HepG2 (cell line): Measurements from ENCODE around the gene CCDC158. TPM values are rescaled to one million over a fixed set of nuclear protein-coding genes. Genes with fewer than 3 reads are reported as not detected.
A peak's percentile ranks its signal among the peaks of the same experiment; 100 is the strongest.

ENCODE experiments used
- FIP1L1 ChIP-seq: fragments of 200-400 bp; formaldehyde crosslinking; IDR thresholded peaks from 2 replicates; pipeline ENCODE4 v1.6.1; 2018; ENCODE audit warnings: low read depth, mild to moderate bottlenecking, low read length, moderate library complexity, borderline replicate concordance; ENCODE audit not compliant: insufficient read depth
- GATA4 ChIP-seq: sonication (generic); IDR thresholded peaks from 2 replicates; pipeline ENCODE4 v1.6.1; 2016; ENCODE audit warnings: antibody characterized with exemption, low read depth, borderline replicate concordance
- GPN1 ChIP-seq: sonication (generic); formaldehyde crosslinking; IDR thresholded peaks from 2 replicates; pipeline ENCODE4 v1.5.1; 2020; ENCODE audit warnings: missing genetic modification reagents, borderline replicate concordance
- IRF2 ChIP-seq: IDR thresholded peaks from 2 replicates; pipeline ENCODE4 v1.6.1; 2018; ENCODE audit warnings: missing genetic modification reagents, missing compliant biosample characterization
- ISX ChIP-seq: sonication (generic); formaldehyde crosslinking; conservative IDR thresholded peaks from 2 replicates; pipeline ENCODE4 v1.5.0; 2020; ENCODE audit warnings: missing genetic modification reagents
- MXD4 ChIP-seq: IDR thresholded peaks from 2 replicates; pipeline ENCODE4 v1.6.1; 2016; ENCODE audit warnings: mild to moderate bottlenecking, missing biosample characterization, missing genetic modification reagents
- SIN3A ChIP-seq: IDR thresholded peaks from 2 replicates; pipeline ENCODE4 v1.6.1; 2011; ENCODE audit warnings: low read depth, mild to moderate bottlenecking, control low read depth, low read length, borderline replicate concordance
- SOX6 ChIP-seq, 2 experiments: fragments of 450-650 bp in 1 of 2; sonication (generic) in 1 of 2; formaldehyde crosslinking in 1 of 2; IDR thresholded peaks; 2 replicates each; pipeline versions ENCODE4 v1.4.0 to v1.6.1; 2017 to 2020; ENCODE audit warnings: antibody characterized with exemption in 1 of 2, mild to moderate bottlenecking in 1 of 2, missing genetic modification reagents in 1 of 2
- SRSF1 ChIP-seq: fragments of 200-400 bp; formaldehyde crosslinking; optimal IDR thresholded peaks from 2 replicates; pipeline ENCODE3; 2017; ENCODE audit warnings: mild to moderate bottlenecking, low read depth, low read length, moderate library complexity
- ZMAT3 ChIP-seq: sonication (generic); formaldehyde crosslinking; conservative IDR thresholded peaks from 2 replicates; pipeline ENCODE4 v1.7.0; 2021; ENCODE audit warnings: missing genetic modification reagents
- ZNF75D ChIP-seq: sonication (generic); formaldehyde crosslinking; IDR thresholded peaks from 2 replicates; pipeline ENCODE4 v1.8.1; 2023; ENCODE audit warnings: missing genetic modification reagents, mild to moderate bottlenecking, borderline replicate concordance
- ZNF782 ChIP-seq: sonication (generic); formaldehyde crosslinking; IDR thresholded peaks from 2 replicates; pipeline ENCODE4 v1.4.0; 2020; ENCODE audit warnings: missing genetic modification reagents, mild to moderate bottlenecking, borderline replicate concordance
- ZNF788 ChIP-seq: sonication (generic); formaldehyde crosslinking; IDR thresholded peaks from 2 replicates; pipeline ENCODE4 v1.5.0; 2020; ENCODE audit warnings: mild to moderate bottlenecking, missing genetic modification reagents, borderline replicate concordance
- ZZZ3 ChIP-seq: sonication (generic); formaldehyde crosslinking; IDR thresholded peaks from 2 replicates; pipeline ENCODE4 v1.4.0; 2020; ENCODE audit warnings: missing genetic modification reagents, mild to moderate bottlenecking, borderline replicate concordance
- polyA plus RNA-seq, 8 experiments: library from polyadenylated mRNA; depleted of rRNA in 3 of 8; stranded (reverse) in 7 of 8; unstranded in 1 of 8; fragments of >200 nt; fragmentation: Illumina TruSeq in 4 of 8; extraction: Trizol in 4 of 8; gene quantifications; 2 replicates each; pipeline versions ENCODE4 v1.2.1 to v1.2.3, GENCODE V29; 2011 to 2016; ENCODE audit warnings: low read depth in 4 of 8, missing spikeins in 1 of 8, mixed read lengths in 1 of 8; ENCODE audit not compliant: insufficient read depth in 1 of 8
- total RNA-seq, 5 experiments: library from RNA; depleted of rRNA; stranded (reverse); fragments of >200 nt; fragmentation: Illumina TruSeq; extraction: Trizol; gene quantifications; 2 replicates each; pipeline ENCODE4 v1.2.3, GENCODE V29; 2016; ENCODE audit warnings: low read depth in 1 of 5
- TF ChIP-seq, protein P1 (sequence below): sonication (generic); formaldehyde crosslinking; conservative IDR thresholded peaks from 2 replicates; pipeline ENCODE4 v1.5.0; 2020; ENCODE audit warnings: missing genetic modification reagents
- TF ChIP-seq, protein P2 (sequence below): sonication (generic); formaldehyde crosslinking; IDR thresholded peaks from 2 replicates; pipeline ENCODE4 v1.5.0; 2020; ENCODE audit warnings: mild to moderate bottlenecking, missing genetic modification reagents
- TF ChIP-seq, protein P3 (sequence below): sonication (generic); formaldehyde crosslinking; IDR thresholded peaks from 2 replicates; pipeline ENCODE4 v1.4.0; 2020; ENCODE audit warnings: low read depth, mild to moderate bottlenecking, missing genetic modification reagents
- TF ChIP-seq, protein P4 (sequence below): sonication (generic); formaldehyde crosslinking; IDR thresholded peaks from 2 replicates; pipeline ENCODE4 v1.9.0; 2021; ENCODE audit warnings: missing genetic modification reagents, borderline replicate concordance
- TF ChIP-seq, protein P5 (sequence below): sonication (generic); formaldehyde crosslinking; IDR thresholded peaks from 2 replicates; pipeline ENCODE4 v1.9.0; 2021; ENCODE audit warnings: missing genetic modification reagents, mild to moderate bottlenecking, borderline replicate concordance
- TF ChIP-seq, protein P6 (sequence below): sonication (generic); formaldehyde crosslinking; IDR thresholded peaks from 2 replicates; pipeline ENCODE4 v1.4.0; 2020; ENCODE audit warnings: missing genetic modification reagents

The CCDC158 gene
- total and polyA plus RNA-seq, 2 of the 13 experiments (the other 11 are each of a cell fraction or from before 2014, with no cell fraction given): not detected

DNA sequence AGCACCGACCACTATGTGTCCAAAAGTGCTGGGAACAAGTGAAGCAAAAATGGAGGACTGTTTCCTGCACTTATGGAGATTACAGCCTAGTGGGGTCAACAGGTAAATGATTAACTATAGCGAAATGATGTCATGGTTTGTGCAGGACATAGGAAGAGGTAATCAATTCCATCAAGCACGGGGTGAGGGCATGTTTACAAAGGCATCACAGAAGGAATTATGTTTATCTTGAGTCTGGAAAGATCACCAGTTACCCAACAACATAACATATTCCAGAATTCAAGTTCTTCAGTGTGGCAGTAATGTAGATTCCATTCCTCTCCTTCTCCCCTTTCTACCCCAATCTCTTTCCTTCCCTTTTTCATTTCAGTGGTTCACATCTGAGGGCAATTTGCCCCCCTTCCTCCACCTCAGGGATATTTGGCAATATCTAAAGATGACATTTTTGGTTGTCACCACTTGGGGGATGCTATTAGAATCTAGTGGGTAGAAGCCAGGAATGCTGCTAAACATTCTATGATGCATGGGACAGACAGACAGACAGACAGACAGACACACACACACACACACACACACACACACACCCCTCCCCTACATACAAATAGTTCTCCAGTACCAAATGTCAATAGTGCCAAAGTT, 145.3 kb downstream of the CCDC158 start (continued):
- TF ChIP-seq GPN1 (CRISPR knock-in tag): no peak
- TF ChIP-seq, protein P1, sequence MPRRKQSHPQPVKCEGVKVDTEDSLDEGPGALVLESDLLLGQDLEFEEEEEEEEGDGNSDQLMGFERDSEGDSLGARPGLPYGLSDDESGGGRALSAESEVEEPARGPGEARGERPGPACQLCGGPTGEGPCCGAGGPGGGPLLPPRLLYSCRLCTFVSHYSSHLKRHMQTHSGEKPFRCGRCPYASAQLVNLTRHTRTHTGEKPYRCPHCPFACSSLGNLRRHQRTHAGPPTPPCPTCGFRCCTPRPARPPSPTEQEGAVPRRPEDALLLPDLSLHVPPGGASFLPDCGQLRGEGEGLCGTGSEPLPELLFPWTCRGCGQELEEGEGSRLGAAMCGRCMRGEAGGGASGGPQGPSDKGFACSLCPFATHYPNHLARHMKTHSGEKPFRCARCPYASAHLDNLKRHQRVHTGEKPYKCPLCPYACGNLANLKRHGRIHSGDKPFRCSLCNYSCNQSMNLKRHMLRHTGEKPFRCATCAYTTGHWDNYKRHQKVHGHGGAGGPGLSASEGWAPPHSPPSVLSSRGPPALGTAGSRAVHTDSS (CRISPR knock-in tag): no peak
- TF ChIP-seq, protein P2, sequence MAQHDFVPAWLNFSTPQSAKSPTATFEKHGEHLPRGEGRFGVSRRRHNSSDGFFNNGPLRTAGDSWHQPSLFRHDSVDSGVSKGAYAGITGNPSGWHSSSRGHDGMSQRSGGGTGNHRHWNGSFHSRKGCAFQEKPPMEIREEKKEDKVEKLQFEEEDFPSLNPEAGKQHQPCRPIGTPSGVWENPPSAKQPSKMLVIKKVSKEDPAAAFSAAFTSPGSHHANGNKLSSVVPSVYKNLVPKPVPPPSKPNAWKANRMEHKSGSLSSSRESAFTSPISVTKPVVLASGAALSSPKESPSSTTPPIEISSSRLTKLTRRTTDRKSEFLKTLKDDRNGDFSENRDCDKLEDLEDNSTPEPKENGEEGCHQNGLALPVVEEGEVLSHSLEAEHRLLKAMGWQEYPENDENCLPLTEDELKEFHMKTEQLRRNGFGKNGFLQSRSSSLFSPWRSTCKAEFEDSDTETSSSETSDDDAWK (CRISPR knock-in tag): no peak
- TF ChIP-seq, protein P3, sequence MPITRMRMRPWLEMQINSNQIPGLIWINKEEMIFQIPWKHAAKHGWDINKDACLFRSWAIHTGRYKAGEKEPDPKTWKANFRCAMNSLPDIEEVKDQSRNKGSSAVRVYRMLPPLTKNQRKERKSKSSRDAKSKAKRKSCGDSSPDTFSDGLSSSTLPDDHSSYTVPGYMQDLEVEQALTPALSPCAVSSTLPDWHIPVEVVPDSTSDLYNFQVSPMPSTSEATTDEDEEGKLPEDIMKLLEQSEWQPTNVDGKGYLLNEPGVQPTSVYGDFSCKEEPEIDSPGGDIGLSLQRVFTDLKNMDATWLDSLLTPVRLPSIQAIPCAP (CRISPR knock-in tag): no peak
- no peak for TF ChIP-seq ZNF788
- TF ChIP-seq ISX (CRISPR knock-in tag): no peak
- 0 out of 2 replicates have a peak, but pooled peaks have one; percentile 27 for TF ChIP-seq IRF2
- TF ChIP-seq GATA4: no peak
- TF ChIP-seq ZNF75D (CRISPR knock-in tag): no peak
- no peak for TF ChIP-seq ZMAT3 (CRISPR knock-in tag)
- no peak for TF ChIP-seq SRSF1
- no peak for TF ChIP-seq SIN3A
- no peak for TF ChIP-seq ZNF782 (CRISPR knock-in tag)
- TF ChIP-seq, protein P4, sequence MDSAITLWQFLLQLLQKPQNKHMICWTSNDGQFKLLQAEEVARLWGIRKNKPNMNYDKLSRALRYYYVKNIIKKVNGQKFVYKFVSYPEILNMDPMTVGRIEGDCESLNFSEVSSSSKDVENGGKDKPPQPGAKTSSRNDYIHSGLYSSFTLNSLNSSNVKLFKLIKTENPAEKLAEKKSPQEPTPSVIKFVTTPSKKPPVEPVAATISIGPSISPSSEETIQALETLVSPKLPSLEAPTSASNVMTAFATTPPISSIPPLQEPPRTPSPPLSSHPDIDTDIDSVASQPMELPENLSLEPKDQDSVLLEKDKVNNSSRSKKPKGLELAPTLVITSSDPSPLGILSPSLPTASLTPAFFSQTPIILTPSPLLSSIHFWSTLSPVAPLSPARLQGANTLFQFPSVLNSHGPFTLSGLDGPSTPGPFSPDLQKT: no peak
- TF ChIP-seq MXD4 (CRISPR knock-in tag): no peak
- TF ChIP-seq ZZZ3 (CRISPR knock-in tag): no peak
- TF ChIP-seq, protein P5, sequence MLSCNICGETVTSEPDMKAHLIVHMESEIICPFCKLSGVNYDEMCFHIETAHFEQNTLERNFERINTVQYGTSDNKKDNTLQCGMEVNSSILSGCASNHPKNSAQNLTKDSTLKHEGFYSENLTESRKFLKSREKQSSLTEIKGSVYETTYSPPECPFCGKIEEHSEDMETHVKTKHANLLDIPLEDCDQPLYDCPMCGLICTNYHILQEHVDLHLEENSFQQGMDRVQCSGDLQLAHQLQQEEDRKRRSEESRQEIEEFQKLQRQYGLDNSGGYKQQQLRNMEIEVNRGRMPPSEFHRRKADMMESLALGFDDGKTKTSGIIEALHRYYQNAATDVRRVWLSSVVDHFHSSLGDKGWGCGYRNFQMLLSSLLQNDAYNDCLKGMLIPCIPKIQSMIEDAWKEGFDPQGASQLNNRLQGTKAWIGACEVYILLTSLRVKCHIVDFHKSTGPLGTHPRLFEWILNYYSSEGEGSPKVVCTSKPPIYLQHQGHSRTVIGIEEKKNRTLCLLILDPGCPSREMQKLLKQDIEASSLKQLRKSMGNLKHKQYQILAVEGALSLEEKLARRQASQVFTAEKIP (CRISPR knock-in tag): no peak
- TF ChIP-seq SOX6 (IDR thresholded peaks at IDR 0.05): no peak
- TF ChIP-seq SOX6 (CRISPR knock-in tag; IDR thresholded peaks at IDR 0.05): peak; percentile 62
- TF ChIP-seq, protein P6, sequence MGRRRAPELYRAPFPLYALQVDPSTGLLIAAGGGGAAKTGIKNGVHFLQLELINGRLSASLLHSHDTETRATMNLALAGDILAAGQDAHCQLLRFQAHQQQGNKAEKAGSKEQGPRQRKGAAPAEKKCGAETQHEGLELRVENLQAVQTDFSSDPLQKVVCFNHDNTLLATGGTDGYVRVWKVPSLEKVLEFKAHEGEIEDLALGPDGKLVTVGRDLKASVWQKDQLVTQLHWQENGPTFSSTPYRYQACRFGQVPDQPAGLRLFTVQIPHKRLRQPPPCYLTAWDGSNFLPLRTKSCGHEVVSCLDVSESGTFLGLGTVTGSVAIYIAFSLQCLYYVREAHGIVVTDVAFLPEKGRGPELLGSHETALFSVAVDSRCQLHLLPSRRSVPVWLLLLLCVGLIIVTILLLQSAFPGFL: no peak
- no peak for TF ChIP-seq FIP1L1
